Uterus (tissue), 4 donors: ENCODE measurements around the gene CAPG. TPM values are rescaled to one million over a fixed set of nuclear protein-coding genes. Genes with fewer than 3 reads are reported as not detected.

Experiments
- DNase-seq, 2 donors: peaks; one replicate each; pipeline ENCODE4 v3.0.0-alpha.2; 2019 to 2020
- H3K27ac ChIP-seq, 2 donors: fragments of 200-600 bp; sonication (generic); 1 replicate in 1 of 2; 2 replicates in 1 of 2; pipeline ENCODE4 v1.5.1; 2016 to 2018
- H3K27me3 ChIP-seq, 2 donors: fragments of 200-600 bp; sonication (generic); one replicate each; pipeline ENCODE4 v1.5.1; 2018 to 2019; ENCODE audit warnings: control low read depth in 1 of 2
- H3K36me3 ChIP-seq, 2 donors: fragments of 200-600 bp; sonication (generic); one replicate each; pipeline ENCODE4 v1.5.1; 2019; ENCODE audit warnings: control low read depth in 1 of 2
- H3K4me1 ChIP-seq, 2 donors: fragments of 200-600 bp; sonication (generic); one replicate each; pipeline ENCODE4 v1.5.1; 2018 to 2019; ENCODE audit warnings: control low read depth in 1 of 2
- H3K4me3 ChIP-seq, 2 donors: fragments of 200-600 bp; sonication (generic); 1 replicate in 1 of 2; 2 replicates in 1 of 2; pipeline ENCODE4 v1.5.1; 2018 to 2019; ENCODE audit warnings: mild to moderate bottlenecking in 1 of 2
- H3K9me3 ChIP-seq, 2 donors: fragments of 200-600 bp; sonication (generic); one replicate each; pipeline ENCODE4 v1.5.1; 2019; ENCODE audit warnings: control low read depth in 1 of 2
- CTCF ChIP-seq, 4 experiments: fragments of 200-600 bp in 2 of 4; fragments of 450-650 bp in 2 of 4; sonication (generic) in 2 of 4; IDR thresholded peaks; one replicate each; pipeline ENCODE4 v1.5.1; 2016 to 2019; ENCODE audit warnings: antibody characterized with exemption in 4 of 4, mild to moderate bottlenecking in 2 of 4, moderate library complexity in 1 of 4
- POLR2A ChIP-seq, 2 donors: fragments of 450-650 bp; IDR thresholded peaks; one replicate each; pipeline ENCODE4 v1.6.1; 2016; ENCODE audit warnings: antibody characterized with exemption in 2 of 2, mild to moderate bottlenecking in 1 of 2, moderate library complexity in 1 of 2
- intact Hi-C: fragments of 100-400 bp; cut with DNase I; formaldehyde crosslinking; loops from one replicate; pipeline ENCODE4 v1.15.1; 2023; ENCODE audit warnings: low total_unique reads
- total RNA-seq, 4 donors: library from RNA; depleted of rRNA in 3 of 4; stranded (reverse); fragments of >200 nt in 3 of 4; gene quantifications; one replicate each; pipeline versions ENCODE4 v1.1.0 to v1.2.4, GENCODE V29; 2014 to 2023
- donor health status: DM: yes; HTN: yes; CAD: no.

The CAPG gene
- total RNA-seq, 4 donors from 2014 or later = 12.3 to 114 (median 65.2) TPM

GRCh38 chr2:85405201-85406059 is 4.7 kb downstream of the CAPG start:
- DNase-seq = no peak
- intact Hi-C loops = no loop called here
- Histone ChIP-seq H3K4me3 (no peak overlapping the region), H3K9me3 (no peaks in the 10 kb centered on the region), H3K27ac (no peak overlapping the region), H3K36me3 (no peaks in the 10 kb centered on the region), H3K27me3 (no peaks in the 10 kb centered on the region), H3K4me1 (peaks cover 0 to 7% of the 10 kb centered on the region in 2 donors)
- TF ChIP-seq POLR2A (IDR thresholded peaks at IDR 0.05) = no peak
- TF ChIP-seq CTCF (IDR thresholded peaks at IDR 0.05) = no peak

- Histone ChIP-seq H3K27me3 (no peaks in the 10 kb centered on the region), H3K4me3 (no peak overlapping the region), H3K9me3 (no peaks in the 10 kb centered on the region), H3K4me1 (peaks cover 0 to 3% of the 10 kb centered on the region in 2 donors), H3K36me3 (no peaks in the 10 kb centered on the region), H3K27ac (no peak overlapping the region)
- intact Hi-C loops = no loop called here
- DNase-seq = no peak
- TF ChIP-seq CTCF (IDR thresholded peaks at IDR 0.05) = no peak
- no peak for TF ChIP-seq POLR2A (IDR thresholded peaks at IDR 0.05)
Measured at GRCh38 chr2:85401844-85402243, 8.3 kb downstream of the CAPG start.

- Histone ChIP-seq H3K36me3 (no peaks in the 10 kb centered on the region), H3K4me1 (peaks cover 0 to 3% of the 10 kb centered on the region in 2 donors), H3K27ac (no peak overlapping the region), H3K4me3 (no peak overlapping the region), H3K9me3 (no peaks in the 10 kb centered on the region), H3K27me3 (no peaks in the 10 kb centered on the region)
- intact Hi-C loops = no loop called here
- TF ChIP-seq CTCF (IDR thresholded peaks at IDR 0.05) (no peak), POLR2A (IDR thresholded peaks at IDR 0.05) (no peak)
- no peak for DNase-seq
Measured at GRCh38 chr2:85401464-85401805, 8.7 kb downstream of the CAPG start.

GRCh38 chr2:85400541-85401463 is 9.4 kb downstream of the CAPG start:
- Histone ChIP-seq H3K27me3 (no peaks in the 10 kb centered on the region), H3K27ac (no peak overlapping the region), H3K4me3 (no peak overlapping the region), H3K4me1 (peaks cover 0 to 3% of the 10 kb centered on the region in 2 donors), H3K36me3 (no peaks in the 10 kb centered on the region), H3K9me3 (no peaks in the 10 kb centered on the region)
- TF ChIP-seq CTCF (IDR thresholded peaks at IDR 0.05) = no peak
- TF ChIP-seq POLR2A (IDR thresholded peaks at IDR 0.05) = no peak
- DNase-seq = no peak
- intact Hi-C loops = no loop called here

- no peaks in the 10 kb centered on the region for H3K27me3 ChIP-seq
- TF ChIP-seq CTCF (IDR thresholded peaks at IDR 0.05) (no peak), POLR2A (IDR thresholded peaks at IDR 0.05) (no peak)
- DNase-seq = no peak
- H3K9me3 ChIP-seq = no peaks in the 10 kb centered on the region
- H3K36me3 ChIP-seq = no peaks in the 10 kb centered on the region
- H3K4me3 ChIP-seq = no peak overlapping the region
- intact Hi-C loops = no loop called here
- no peak overlapping the region for H3K27ac ChIP-seq
- H3K4me1 ChIP-seq = peaks cover 0 to 3% of the 10 kb centered on the region in 2 donors
Measured at GRCh38 chr2:85400023-85400422, 10.1 kb downstream of the CAPG start.
